Astrocyte of the spinal cord (primary cell): ENCODE measurements around the gene UBAP2L.

Experiments
- DNase-seq: peaks from one replicate; pipeline ENCODE4 v3.0.0; 2011; ENCODE audit warnings: low read depth, low spot score
- H3K4me3 ChIP-seq: 2 replicates; pipeline ENCODE4 v1.5.1; 2011; ENCODE audit warnings: low read depth, mild to moderate bottlenecking, low read length, moderate library complexity
- CTCF ChIP-seq: IDR thresholded peaks from 2 replicates; pipeline ENCODE4 v1.5.1; 2012; ENCODE audit warnings: low read depth, mild to moderate bottlenecking, low read length, inconsistent platforms
- in situ Hi-C: cut with HindIII; loops from 2 replicates; pipeline ENCODE4 v1.10.0; 2017; ENCODE audit warnings: low sequenced_read_pairs

UBAP2L gene

GRCh38 chr1:154318386-154318785, 97.6 kb downstream of the UBAP2L start:
- DNase-seq, result no peak
- in situ Hi-C loops, result no loop called here
- no peak overlapping the region for H3K4me3 ChIP-seq
- no peak for TF ChIP-seq CTCF
